GM19023 (cell line): ENCODE results near the gene C11orf24.
"Not testable (repeated sequence)": the region's sequence is repeated elsewhere in the genome, so short reads cannot be mapped to it uniquely, and the experiment has no call there.

Experiments used
- ATAC-seq: cut with Tn5 transposase; IDR thresholded peaks from one replicate; pipeline ENCODE4 v1.9.1; 2021; ENCODE audit warnings: mild to moderate bottlenecking, moderate library complexity; ENCODE audit not compliant: unreplicated experiment

Gene C11orf24

DNA sequence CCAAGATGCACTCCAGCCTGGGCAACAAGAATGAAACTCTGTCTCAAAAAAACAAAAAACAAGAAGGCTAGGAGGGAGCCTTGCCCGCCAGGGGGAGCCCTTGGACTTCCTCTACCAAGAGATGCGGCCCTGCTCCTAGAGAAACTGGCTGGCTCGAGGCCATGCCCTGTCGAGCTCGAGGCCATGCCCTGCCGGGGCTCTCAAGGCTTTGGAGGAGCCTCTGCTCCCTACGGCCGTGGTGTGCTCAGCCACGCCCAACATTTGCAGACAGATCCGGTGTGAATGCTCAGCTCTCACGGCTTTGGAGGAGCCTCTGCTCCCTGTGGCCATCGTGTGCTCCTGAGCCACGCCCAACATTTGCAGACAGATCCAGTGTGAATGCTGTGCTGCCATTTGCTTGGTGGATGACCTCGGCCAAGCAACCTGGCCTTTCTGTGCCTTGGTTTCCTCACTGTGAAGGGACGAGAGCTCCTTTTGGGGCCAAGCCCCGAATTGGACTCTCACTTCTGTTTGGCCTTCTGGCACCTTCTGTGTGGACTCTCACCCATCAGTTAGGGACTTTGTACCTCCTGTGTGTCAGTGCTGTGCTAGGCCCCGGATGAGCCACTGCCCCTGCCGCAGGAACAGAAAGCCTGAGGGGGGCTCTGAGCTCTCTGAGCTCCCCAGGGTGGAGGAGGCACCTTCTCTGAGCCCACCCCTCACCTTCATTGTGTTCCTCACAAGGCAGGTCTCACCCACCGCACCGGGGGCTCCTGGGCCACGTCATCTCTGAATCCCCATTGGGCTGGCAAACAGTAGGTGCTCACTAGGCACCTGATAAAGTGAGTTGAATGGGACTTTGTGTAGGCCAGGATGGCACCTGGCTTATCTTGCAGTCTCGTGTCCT lies 14.1 kb downstream of the C11orf24 start:
- no peak for ATAC-seq

DNA sequence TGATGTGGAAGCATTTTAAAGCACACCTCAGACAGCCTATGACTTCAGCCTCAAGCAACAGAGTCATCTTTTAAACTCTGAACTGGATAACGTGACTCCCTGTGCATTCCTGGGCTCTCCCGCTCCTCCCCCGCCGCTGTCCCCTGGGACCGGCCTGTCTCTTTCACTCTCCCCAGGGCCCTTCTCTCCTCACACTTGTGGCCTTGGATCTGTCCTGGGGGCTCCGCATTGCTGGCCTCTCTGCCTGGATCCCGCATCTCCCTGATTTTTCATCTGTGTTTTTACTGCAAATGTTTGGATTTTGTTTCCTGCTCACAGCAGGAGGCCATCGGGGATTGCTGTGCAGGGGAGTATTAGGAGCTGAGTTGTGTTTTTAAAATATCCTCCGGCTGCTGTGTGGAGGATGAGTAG lies 15.4 kb downstream of the C11orf24 start:
- no peak for ATAC-seq

DNA sequence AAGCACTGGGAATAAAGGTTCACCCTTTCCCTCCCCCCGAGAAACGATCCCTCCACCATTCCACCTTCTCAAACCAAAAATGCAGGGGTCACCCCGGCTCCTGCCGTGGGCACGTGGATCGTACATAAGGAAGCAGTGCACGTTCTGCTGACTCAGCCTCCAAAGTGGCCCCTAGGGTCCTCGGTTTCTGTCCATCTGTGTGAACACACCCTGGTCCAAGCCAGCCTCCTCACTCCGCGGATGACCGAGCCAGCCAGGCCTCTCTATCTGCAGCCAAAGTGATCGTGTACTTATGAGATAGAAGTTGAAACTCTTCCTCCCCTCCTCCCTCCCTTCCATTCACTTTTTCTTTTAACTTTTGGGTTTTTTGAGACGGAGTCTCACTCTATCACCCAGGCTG lies 16.2 kb downstream of the C11orf24 start:
- no peak for ATAC-seq

DNA sequence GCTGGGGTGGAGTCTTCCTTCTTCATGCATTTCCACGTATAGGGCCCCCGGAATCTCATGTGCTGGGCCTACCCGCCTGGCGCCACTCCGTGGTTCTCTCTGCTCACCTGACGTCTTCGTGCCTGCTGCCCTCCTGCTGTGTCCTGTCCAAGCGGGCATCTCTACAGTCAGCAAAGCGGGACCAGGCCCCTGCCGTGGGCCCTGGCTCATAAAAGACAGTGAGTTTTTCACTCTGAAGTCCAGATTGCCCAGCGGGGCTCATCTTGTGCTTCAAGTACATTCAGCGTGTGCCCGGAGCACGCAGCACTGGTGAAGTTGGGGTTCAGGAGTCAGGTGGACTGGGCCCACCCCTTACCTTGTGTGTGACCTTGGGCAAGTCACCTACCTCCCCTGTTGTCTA lies 17.4 kb downstream of the C11orf24 start:
- no peak for ATAC-seq

DNA sequence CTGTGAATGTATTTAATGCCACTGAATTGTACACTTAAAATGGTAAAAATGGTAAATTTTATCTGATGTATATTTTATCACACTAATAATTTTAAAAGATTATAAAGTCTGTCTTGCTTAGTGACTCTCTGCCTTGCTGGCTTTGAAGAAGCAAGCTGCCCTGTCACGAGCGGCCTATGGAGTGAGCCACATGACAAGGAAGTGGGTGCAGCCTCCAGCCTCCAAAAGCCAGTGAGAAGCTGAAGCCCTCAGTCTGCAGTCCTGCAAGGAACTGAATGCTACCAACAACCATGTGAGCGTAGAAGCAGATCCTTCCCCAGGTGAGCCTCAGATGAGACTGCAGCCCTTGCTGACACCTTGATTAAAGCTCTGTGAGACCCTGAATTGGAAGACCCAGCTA lies 20.0 kb downstream of the C11orf24 start:
- ATAC-seq = no peak

GRCh38 chr11:68244912-68245311 lies 26.9 kb downstream of the C11orf24 start:
- not testable (repeated sequence) for ATAC-seq

DNA sequence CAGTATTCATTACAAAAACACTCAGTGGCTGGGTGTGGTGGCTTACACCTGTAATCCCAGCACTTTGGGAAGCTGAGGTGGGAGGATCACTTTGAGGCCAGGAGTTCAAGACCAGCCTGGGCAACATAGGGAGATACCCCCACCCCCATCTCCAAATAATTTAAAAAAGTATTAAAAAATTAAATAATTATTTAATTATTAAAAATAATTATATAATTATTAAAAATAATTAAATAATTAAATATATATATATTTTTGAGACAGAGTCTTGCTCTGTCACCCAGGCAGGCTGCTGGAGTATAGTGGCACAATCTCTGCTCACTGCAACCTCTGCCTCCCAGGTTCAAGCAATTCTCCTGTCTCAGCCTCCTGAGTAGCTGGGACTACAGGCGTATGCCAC lies 27.9 kb downstream of the C11orf24 start:
- ATAC-seq = not testable (repeated sequence)

DNA sequence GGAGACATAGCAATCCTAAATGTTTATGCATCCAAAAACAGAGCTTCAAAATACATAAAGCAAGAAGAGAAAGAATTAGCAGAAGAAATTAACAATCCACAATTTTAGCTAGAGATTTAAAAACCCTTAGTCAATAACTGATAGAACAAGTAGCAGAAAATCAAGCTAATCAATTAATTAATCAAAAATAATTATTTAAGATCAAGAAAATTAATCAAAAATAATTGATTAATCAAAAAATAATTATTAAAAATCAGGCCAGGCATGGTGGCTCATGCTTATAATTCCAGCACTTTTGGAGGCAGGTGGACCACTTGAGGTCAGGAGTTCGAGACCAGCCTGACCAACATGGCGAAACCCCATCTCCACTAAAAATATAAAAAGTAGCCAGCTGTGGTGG lies 29.2 kb downstream of the C11orf24 start:
- no peak for ATAC-seq

DNA sequence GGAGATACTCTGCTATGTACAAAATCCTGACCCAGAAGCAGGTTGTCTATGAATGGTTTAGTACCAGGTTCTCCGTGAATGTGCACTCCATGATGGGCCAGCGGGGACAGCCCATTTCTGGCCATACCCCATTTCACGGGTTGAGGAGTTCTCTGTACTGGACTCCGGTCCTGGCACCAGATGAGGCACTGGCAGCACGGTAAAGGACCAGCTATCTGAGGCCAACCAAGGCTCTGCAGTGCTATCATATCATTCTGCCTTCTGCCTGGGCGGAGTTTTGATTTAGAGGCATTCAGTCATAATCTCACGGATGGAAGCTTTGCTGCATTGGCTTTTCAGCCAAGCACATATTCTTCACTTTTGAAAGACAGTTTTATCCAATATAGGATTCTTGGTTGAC lies 40.2 kb downstream of the C11orf24 start:
- ATAC-seq = no peak

DNA sequence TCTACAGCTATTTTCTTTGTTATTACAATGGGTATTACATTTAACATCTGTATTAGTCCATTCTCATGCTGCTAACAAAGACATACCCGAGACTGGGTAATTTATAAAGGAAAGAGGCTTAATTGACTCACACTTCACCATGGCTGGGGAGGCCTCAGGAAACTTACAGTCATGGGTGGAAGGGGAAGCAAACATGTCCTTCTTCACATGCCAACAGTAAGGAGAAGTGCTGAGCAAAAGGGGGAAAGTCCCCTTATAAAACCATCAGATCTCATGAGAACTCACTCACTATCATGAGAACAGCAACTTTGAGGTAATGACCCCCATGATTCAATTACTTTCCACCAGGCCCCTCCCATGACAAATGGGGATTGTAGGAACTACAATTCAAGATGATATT lies 42.2 kb downstream of the C11orf24 start:
- no peak for ATAC-seq

DNA sequence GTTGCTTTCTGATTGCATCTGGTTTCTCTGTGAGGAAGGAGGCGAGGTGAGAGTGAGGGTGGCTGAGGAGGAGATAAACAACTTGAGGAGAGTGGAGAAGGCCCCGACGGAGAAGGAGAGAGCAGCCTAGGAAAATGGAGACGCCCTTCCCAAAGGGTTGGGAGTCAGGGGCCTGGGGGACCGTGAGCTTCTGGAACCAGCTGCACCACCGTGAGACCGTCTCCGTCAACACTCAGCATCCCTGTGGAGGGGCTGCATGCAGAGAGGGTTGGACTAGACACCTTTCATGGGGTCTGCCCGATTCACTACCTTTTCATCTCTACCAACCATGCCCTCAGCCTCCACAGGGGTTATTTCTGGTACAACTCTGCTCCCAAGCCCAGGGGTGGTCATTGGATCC lies 45.4 kb downstream of the C11orf24 start:
- ATAC-seq = no peak

DNA sequence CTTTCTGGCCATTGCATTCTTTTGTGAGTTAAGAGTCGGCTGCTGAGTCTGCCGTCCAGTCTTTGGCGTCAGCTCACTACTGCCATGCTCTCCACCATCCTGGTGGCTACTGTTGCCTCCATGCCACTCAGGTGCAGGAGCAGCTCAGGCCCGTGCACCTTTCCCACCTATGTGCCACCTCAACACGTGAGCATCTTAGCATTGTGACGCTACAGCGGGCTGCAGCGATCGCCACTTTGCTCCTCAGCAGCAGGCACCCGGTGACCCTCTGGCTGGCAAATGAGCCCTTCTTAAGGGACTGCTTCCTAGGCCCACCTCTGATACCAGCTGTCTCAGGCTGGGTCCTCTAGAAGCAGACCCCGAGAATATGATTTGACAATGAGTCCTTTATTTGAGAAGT lies 47.2 kb downstream of the C11orf24 start:
- no peak for ATAC-seq

DNA sequence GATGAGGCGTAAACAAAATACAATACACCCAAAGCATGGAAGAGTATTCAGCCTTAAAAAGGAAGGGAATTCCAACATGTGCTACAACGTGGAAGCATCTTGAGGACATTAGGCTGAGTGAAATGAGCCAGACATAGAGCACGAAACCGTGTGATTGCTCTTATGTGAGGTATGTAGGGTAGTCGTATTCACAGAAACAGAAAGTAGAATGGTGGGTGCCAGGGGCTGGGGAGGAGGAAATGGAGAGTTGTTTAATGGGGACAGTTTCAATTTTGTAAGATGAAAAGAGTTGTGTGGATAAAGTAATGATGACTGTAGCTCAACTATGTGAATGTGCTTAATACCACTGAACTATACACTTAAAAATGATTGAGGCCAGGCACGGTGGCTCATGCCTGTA lies 48.5 kb downstream of the C11orf24 start:
- no peak for ATAC-seq

DNA sequence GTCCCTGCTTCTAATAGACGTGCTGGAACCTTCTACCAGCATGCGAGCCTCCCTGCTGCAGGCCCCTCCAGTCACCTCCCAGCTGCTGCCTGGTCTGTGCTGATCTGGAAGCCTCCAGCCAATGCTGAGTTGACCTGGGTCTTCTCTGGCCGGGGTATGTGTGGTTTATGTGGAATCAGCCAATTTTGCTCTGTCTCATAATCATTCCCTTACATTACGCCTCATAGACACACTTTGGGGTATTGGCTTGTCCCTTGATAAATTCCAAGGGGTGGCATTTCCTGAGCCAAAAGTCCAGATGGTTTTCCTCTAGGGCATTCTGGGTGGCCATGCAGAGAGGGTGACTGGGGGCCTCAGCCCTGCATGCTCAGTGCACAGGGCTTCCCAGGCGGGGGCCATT lies 50.4 kb downstream of the C11orf24 start:
- ATAC-seq = no peak

DNA sequence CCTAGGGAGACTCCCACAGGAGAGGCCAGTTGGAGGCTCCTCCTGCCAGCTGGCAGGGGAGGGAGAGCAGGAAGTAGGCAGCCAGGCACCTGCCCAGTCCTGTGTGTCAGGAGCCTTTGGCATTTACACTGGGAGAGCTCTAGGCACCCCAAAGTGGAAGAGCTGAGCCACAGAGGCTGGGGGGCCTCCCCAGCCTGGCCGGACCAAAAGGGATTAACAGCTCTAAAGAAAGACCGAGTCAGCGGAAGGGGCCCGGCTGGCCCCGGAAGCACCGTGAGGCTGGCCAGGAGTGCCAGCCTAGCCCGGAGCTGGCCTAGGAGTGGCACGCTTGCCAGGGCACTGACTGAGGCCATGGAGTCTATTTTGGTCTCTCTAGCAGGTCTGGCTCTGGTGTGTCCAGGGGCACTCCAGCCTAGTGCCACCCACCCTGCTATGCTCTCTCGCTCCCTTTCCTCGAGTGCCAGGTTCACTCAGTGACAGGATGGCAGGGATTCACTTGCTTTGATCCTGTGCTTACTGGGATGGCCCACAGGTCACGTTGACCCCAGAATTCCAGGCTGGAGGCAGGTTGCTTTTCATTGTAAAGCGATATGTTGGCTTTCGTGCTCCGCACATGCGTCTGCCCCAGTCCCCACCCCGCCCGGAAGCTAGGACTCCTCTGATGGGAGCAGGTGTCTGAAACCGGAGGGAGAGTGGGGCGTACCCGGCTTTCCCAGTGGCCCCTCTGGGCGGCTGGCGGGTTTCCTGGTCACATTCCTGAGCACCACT lies 55.4 kb downstream of the C11orf24 start:
- ATAC-seq = no peak

DNA sequence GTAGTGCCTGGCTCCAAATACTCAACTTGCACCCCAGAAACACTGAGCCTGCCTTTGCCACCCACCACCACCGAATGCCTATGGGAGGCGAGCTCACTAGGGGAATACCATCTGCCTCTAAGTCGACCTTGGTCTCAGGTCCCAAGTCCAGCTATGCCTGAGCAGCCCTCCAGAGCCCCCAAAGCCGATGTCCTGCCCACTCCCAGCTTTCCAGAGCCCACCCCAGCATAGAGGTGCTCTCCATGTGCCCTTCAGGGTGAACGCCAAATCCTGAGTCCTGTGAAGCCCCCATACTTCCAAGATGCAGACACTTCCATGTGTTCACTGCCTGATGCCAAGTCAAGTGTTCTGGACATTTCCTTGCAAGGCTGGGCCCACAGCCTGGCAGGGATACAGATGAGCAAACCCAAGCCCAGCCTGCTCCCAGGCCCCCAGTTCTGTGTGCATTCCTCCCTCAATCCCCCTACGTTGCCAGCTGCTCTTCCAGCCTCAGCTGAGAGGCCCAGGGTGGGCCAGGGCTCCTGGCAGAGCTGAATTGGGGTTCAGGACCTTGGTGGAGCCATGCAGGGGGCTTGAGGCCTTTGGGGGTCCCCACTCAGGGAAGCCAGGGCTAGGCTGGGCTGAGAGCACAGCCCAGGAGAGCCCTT lies 56.1 kb downstream of the C11orf24 start:
- no peak for ATAC-seq

- ATAC-seq = no peak
These were observed 56.7 kb downstream of the C11orf24 start for GRCh38 chr11:68215087-68215445.

DNA sequence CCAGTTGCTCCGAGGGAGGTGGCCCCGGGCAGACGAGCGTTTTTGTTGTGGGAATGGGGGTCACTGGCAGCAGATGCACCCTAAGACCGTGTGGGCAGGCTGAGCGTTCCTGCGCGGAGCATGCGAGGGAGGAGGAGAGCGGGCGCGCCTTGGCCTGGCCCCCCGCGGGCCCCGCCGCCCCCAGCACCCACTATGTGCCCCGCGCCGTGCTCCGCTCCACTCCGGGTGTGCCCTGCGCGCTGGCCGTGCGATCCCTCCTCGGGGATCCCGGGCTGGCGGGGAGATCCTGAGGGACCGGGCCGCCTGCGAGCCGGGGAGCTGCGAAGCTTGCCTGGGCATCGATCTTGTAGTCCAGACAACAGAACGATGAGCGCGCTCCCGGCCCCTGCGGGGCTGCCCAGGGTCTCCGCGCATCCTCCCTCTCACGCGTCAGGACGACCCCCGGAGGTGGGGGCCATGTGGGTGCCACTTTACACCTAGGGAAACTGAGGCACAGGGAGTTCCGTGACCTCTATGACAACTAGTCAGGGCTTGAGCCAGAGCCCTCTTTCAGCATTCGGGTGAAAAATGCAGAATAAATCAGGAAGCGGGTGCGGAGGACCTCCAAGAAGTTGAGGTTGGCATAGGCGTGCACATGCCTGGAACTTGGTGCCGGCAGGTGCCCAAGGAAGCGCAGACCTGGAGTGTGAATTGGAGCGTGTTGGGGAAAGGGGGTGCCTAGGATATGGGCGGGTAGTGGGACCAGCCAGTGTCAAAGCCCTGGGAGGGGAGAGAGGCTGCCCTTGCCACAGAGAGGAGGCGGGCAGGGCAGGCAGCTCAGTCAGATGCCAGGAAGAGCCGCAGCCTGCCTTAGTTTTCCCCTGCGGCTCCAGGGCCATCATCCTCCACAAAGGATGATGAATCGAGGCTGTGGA lies 57.3 kb downstream of the C11orf24 start:
- no peak for ATAC-seq

DNA sequence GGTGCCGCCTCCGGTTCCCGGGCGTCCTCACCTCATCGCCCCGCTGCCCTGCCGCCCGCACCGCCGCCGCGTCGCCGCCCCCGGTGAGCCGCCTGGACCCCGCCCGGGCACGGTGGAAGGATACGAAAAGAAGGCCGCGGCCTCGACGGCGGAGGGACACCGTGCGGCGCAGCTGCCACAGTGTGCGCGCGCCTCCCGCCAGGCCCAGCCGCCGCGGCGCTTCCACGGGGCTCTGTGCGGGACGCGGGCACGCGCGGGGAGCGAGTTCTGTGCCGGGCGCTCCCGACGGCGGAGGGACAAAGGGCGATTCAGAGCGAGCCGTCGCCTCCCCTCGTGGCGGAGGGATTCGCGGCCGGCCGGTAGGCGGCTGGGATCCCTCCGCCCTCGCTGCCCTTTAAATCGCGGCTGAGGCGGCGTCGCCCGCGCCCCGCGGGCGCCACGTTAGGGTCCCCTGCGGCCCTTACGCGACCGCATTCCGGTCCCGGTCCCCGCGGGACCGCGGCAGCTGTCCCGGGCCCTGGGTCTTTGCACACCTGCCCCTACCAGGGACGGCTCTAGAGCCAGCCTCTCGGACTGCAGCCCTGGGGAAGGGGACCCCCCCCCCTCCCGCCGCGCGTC lies 58.1 kb downstream of the C11orf24 start:
- peak; percentile 42 for ATAC-seq

- peak; percentile 8 for ATAC-seq
These were observed 58.6 kb downstream of the C11orf24 start, which contains the start of gene KMT5B for GRCh38 chr11:68213135-68213515. KMT5B (minus strand) TSS chr11:68213296; CDS start chr11:68190076, 23,220 bp downstream.
